HEK293 (cell line): ENCODE results near the gene EFNA2.
A peak's percentile ranks its signal among the peaks of the same experiment; 100 is the strongest.

ENCODE experiments used
- CTCF ChIA-PET: fragments of 350-600 bp; formaldehyde crosslinking; extraction: SDS; loops from one replicate; lab custom pipeline; 2021; ENCODE audit warnings: antibody characterized with exemption; lab: Yijun Ruan, JAX
- POLR2A ChIA-PET: fragments of 300-600 bp; formaldehyde crosslinking; extraction: SDS; loops from one replicate; lab custom pipeline; 2020; ENCODE audit warnings: antibody characterized with exemption, inconsistent platforms; lab: Yijun Ruan, JAX
- H3K27ac ChIP-seq: fragments of 200-500 bp; sonication (Bioruptor generic); 2 replicates; pipeline ENCODE4 v1.5.1; 2014; ENCODE audit warnings: low read depth, low read length, control low read depth, inconsistent platforms; ENCODE audit errors: extremely low read depth
- H3K36me3 ChIP-seq, 2 experiments: fragments of 200-500 bp in 1 of 2; sonication (Bioruptor generic) in 1 of 2; 1 replicate in 1 of 2; 2 replicates in 1 of 2; pipeline ENCODE4 v1.5.1; 2014 to 2017; ENCODE audit warnings: inconsistent platforms in 2 of 2, low read length in 2 of 2; ENCODE audit not compliant: control insufficient read depth in 2 of 2, insufficient read depth in 1 of 2
- H3K4me1 ChIP-seq: fragments of 200-500 bp; sonication (Bioruptor generic); 2 replicates; pipeline ENCODE4 v1.5.1; 2014; ENCODE audit warnings: mild to moderate bottlenecking, low read length, inconsistent platforms; ENCODE audit not compliant: control insufficient read depth, insufficient read depth
- H3K4me3 ChIP-seq: 2 replicates; pipeline ENCODE4 v1.5.1; 2011; ENCODE audit warnings: low read depth, mild to moderate bottlenecking, control low read depth, low read length, moderate library complexity
- H3K9me3 ChIP-seq: fragments of 200-500 bp; sonication (Bioruptor generic); 2 replicates; pipeline ENCODE4 v1.5.1; 2014; ENCODE audit warnings: low read depth, low read length, inconsistent platforms; ENCODE audit not compliant: control insufficient read depth, insufficient read depth
- BCL11B ChIP-seq: fragments of 450-650 bp; formaldehyde crosslinking; IDR thresholded peaks from 2 replicates; pipeline ENCODE4 v1.5.1; 2016; ENCODE audit warnings: low read depth, missing biosample characterization, missing genetic modification characterization
- GLIS2 ChIP-seq: fragments of 450-650 bp; formaldehyde crosslinking; IDR thresholded peaks from 2 replicates; pipeline ENCODE4 v1.5.1; 2016; ENCODE audit warnings: missing biosample characterization, missing genetic modification characterization
- KLF1 ChIP-seq: fragments of 450-650 bp; formaldehyde crosslinking; IDR thresholded peaks from 2 replicates; pipeline ENCODE4 v1.5.1; 2016; ENCODE audit warnings: missing biosample characterization, missing genetic modification characterization
- KLF10 ChIP-seq: fragments of 450-650 bp; IDR thresholded peaks from 2 replicates; pipeline ENCODE4 v1.5.1; 2018; ENCODE audit warnings: missing biosample characterization, mild to moderate bottlenecking, missing genetic modification characterization
- KLF16 ChIP-seq: fragments of 450-650 bp; formaldehyde crosslinking; IDR thresholded peaks from 2 replicates; pipeline ENCODE4 v1.5.1; 2017; ENCODE audit warnings: missing biosample characterization, missing genetic modification characterization
- KLF9 ChIP-seq: fragments of 450-650 bp; formaldehyde crosslinking; IDR thresholded peaks from 2 replicates; pipeline ENCODE4 v1.5.1; 2016; ENCODE audit warnings: missing biosample characterization, missing genetic modification characterization, low read depth
- REPIN1 ChIP-seq: fragments of 450-650 bp; formaldehyde crosslinking; IDR thresholded peaks from 2 replicates; pipeline ENCODE4 v1.5.1; 2017; ENCODE audit warnings: missing biosample characterization, missing genetic modification characterization, low read depth
- SALL2 ChIP-seq: fragments of 450-650 bp; formaldehyde crosslinking; IDR thresholded peaks from 2 replicates; pipeline ENCODE4 v1.5.0; 2017; ENCODE audit warnings: missing biosample characterization, mild to moderate bottlenecking, missing genetic modification characterization, borderline replicate concordance
- SP2 ChIP-seq: fragments of 450-650 bp; formaldehyde crosslinking; IDR thresholded peaks from 2 replicates; pipeline ENCODE4 v1.5.1; 2016; ENCODE audit warnings: missing biosample characterization, missing genetic modification characterization
- SP3 ChIP-seq: fragments of 450-650 bp; formaldehyde crosslinking; IDR thresholded peaks from 2 replicates; pipeline ENCODE4 v1.5.1; 2016; ENCODE audit warnings: missing biosample characterization, missing genetic modification characterization
- ZBTB7A ChIP-seq: fragments of 450-650 bp; formaldehyde crosslinking; IDR thresholded peaks from 2 replicates; pipeline ENCODE4 v1.5.1; 2016; ENCODE audit warnings: low read depth, missing biosample characterization, missing genetic modification characterization
- ZFHX2 ChIP-seq: fragments of 450-650 bp; formaldehyde crosslinking; conservative IDR thresholded peaks from 2 replicates; pipeline ENCODE4 v1.5.1; 2016; ENCODE audit warnings: missing biosample characterization, missing genetic modification characterization
- ZNF16 ChIP-seq: fragments of 450-650 bp; formaldehyde crosslinking; IDR thresholded peaks from 2 replicates; pipeline ENCODE4 v1.5.1; 2016; ENCODE audit warnings: low read depth, missing biosample characterization, missing genetic modification characterization
- ZNF23 ChIP-seq: fragments of 450-650 bp; formaldehyde crosslinking; IDR thresholded peaks from 2 replicates; pipeline ENCODE4 v1.5.1; 2016; ENCODE audit warnings: missing biosample characterization, missing genetic modification characterization, borderline replicate concordance
- ZNF311 ChIP-seq: fragments of 450-650 bp; formaldehyde crosslinking; IDR thresholded peaks from 2 replicates; pipeline ENCODE4 v1.5.1; 2017; ENCODE audit warnings: missing biosample characterization, missing genetic modification characterization, borderline replicate concordance
- ZNF391 ChIP-seq: fragments of 450-650 bp; formaldehyde crosslinking; IDR thresholded peaks from 2 replicates; pipeline ENCODE4 v1.5.1; 2016; ENCODE audit warnings: low read depth, missing biosample characterization, missing genetic modification characterization, borderline replicate concordance
- ZNF558 ChIP-seq: fragments of 450-650 bp; formaldehyde crosslinking; IDR thresholded peaks from 2 replicates; pipeline ENCODE4 v1.5.1; 2016; ENCODE audit warnings: missing biosample characterization, missing genetic modification characterization
- ZNF629 ChIP-seq: fragments of 450-650 bp; formaldehyde crosslinking; IDR thresholded peaks from 2 replicates; pipeline ENCODE4 v1.5.1; 2017; ENCODE audit warnings: missing biosample characterization, missing genetic modification characterization
- ZNF777 ChIP-seq: fragments of 450-650 bp; formaldehyde crosslinking; IDR thresholded peaks from 2 replicates; pipeline ENCODE4 v1.5.1; 2017; ENCODE audit warnings: missing biosample characterization, missing genetic modification characterization, borderline replicate concordance
- ZSCAN23 ChIP-seq: fragments of 450-650 bp; formaldehyde crosslinking; IDR thresholded peaks from 2 replicates; pipeline ENCODE4 v1.5.1; 2016; ENCODE audit warnings: missing biosample characterization, missing genetic modification characterization
- TF ChIP-seq, protein P1 (sequence below): fragments of 450-650 bp; formaldehyde crosslinking; IDR thresholded peaks from 2 replicates; pipeline ENCODE4 v1.5.1; 2016; ENCODE audit warnings: missing biosample characterization, missing genetic modification characterization
- TF ChIP-seq, protein P2 (sequence below): sonication (generic); formaldehyde crosslinking; IDR thresholded peaks from 2 replicates; pipeline ENCODE4 v1.8.1; 2022; ENCODE audit warnings: mild to moderate bottlenecking, moderate library complexity, missing genetic modification reagents
- TF ChIP-seq, protein P3 (sequence below): fragments of 450-650 bp; formaldehyde crosslinking; IDR thresholded peaks from 2 replicates; pipeline ENCODE4 v1.5.1; 2016; ENCODE audit warnings: missing biosample characterization, missing genetic modification characterization
- TF ChIP-seq, protein P4 (sequence below): fragments of 450-650 bp; formaldehyde crosslinking; IDR thresholded peaks from 2 replicates; pipeline ENCODE4 v1.5.1; 2016; ENCODE audit warnings: missing biosample characterization, missing genetic modification characterization
- TF ChIP-seq, protein P5 (sequence below): fragments of 450-650 bp; formaldehyde crosslinking; IDR thresholded peaks from 2 replicates; pipeline ENCODE4 v1.5.1; 2017; ENCODE audit warnings: missing biosample characterization, missing genetic modification characterization
- TF ChIP-seq, protein P6 (sequence below): fragments of 450-650 bp; formaldehyde crosslinking; IDR thresholded peaks from 2 replicates; pipeline ENCODE4 v1.5.1; 2016; ENCODE audit warnings: missing biosample characterization, missing genetic modification characterization
- TF ChIP-seq, protein P7 (sequence below): fragments of 450-650 bp; IDR thresholded peaks from 2 replicates; pipeline ENCODE4 v1.5.1; 2018; ENCODE audit warnings: missing biosample characterization, missing genetic modification characterization

EFNA2 gene

DNA sequence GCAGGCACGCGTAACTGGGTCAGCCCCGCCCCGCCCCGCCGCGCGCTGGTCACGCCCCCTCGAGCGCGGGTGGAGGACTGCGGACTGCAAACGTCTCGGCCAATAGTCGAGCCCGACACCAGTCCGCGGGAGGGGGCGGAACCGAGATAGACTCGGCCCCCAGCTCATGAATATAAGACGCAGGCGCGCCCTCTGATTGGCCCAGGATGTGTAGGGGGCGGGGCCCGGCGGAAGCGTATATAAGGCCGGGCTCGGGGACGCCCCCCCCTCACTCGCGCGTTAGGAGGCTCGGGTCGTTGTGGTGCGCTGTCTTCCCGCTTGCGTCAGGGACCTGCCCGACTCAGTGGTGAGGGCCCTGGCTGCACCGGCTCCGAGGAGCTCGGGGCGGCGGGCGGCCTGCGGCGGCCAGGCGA lies 16.6 kb upstream of the EFNA2 start, which contains the start of gene CIRBP:
TSS of gene CIRBP (plus strand) at position 268 of the 413 bp plus-strand sequence. CDS start 1,602 bp downstream, outside the sequence.
- Histone ChIP-seq H3K4me1 (peaks cover 20% of the 10 kb centered on the region), H3K36me3 (peaks cover 4 to 43% of the 10 kb centered on the region in 2 experiments; a peak in 2 of 3 replicates), H3K27ac (peak within 1 kb of the TSS; percentile 99), H3K9me3 (no peaks in the 10 kb centered on the region), H3K4me3 (peak within 1 kb of the TSS; percentile 44)
- ChIA-PET CTCF (interaction anchor here (0.6 to 11.3 kb wide), 6 partner anchors 10 to 346 kb away, joined by 3 to 299 read pairs (median 4); no protein-coding TSS in a partner anchor), POLR2A (interaction anchor here (0.5 to 7.7 kb wide), 71 partner anchors 8 to 530 kb away, joined by 3 to 407 read pairs (median 4); partner anchors contain the start of genes ABCA7, ATP5F1D, CNN2 and GPX4)
- TF ChIP-seq ZNF23 (tag by site-specific recombination) (no peak), ZNF629 (tag by site-specific recombination) (0 out of 2 replicates have a peak, but pooled peaks have one; percentile 3), ZNF16 (tag by site-specific recombination) (no peak), ZNF558 (tag by site-specific recombination) (no peak), ZFHX2 (tag by site-specific recombination) (no peak; the same call in 1 of the 2 replicates), BCL11B (no peak), ZNF391 (tag by site-specific recombination) (no peak), KLF16 (tag by site-specific recombination) (peak; percentile 81; the same call in 1 of the 2 replicates), ZSCAN23 (no peak), ZBTB7A (tag by site-specific recombination) (no peak), SP3 (tag by site-specific recombination) (peak; percentile 95), ZNF311 (tag by site-specific recombination) (no peak), KLF1 (tag by site-specific recombination) (peak; percentile 80), REPIN1 (no peak), SP2 (tag by site-specific recombination) (peak; percentile 98), ZNF777 (tag by site-specific recombination) (no peak), KLF10 (tag by site-specific recombination) (peak; percentile 64), GLIS2 (tag by site-specific recombination) (peak; percentile 79; the same call in 1 of the 2 replicates), KLF9 (tag by site-specific recombination) (peak; percentile 98), SALL2 (tag by site-specific recombination) (no peak)
- TF ChIP-seq, protein P1, sequence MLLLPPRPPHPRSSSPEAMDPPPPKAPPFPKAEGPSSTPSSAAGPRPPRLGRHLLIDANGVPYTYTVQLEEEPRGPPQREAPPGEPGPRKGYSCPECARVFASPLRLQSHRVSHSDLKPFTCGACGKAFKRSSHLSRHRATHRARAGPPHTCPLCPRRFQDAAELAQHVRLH (tag by site-specific recombination) = no peak
- TF ChIP-seq, protein P2, sequence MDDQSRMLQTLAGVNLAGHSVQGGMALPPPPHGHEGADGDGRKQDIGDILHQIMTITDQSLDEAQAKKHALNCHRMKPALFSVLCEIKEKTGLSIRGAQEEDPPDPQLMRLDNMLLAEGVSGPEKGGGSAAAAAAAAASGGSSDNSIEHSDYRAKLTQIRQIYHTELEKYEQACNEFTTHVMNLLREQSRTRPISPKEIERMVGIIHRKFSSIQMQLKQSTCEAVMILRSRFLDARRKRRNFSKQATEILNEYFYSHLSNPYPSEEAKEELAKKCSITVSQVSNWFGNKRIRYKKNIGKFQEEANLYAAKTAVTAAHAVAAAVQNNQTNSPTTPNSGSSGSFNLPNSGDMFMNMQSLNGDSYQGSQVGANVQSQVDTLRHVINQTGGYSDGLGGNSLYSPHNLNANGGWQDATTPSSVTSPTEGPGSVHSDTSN (CRISPR knock-in tag) = peak; percentile 18; the same call in 1 of the 2 replicates
- TF ChIP-seq, protein P3, sequence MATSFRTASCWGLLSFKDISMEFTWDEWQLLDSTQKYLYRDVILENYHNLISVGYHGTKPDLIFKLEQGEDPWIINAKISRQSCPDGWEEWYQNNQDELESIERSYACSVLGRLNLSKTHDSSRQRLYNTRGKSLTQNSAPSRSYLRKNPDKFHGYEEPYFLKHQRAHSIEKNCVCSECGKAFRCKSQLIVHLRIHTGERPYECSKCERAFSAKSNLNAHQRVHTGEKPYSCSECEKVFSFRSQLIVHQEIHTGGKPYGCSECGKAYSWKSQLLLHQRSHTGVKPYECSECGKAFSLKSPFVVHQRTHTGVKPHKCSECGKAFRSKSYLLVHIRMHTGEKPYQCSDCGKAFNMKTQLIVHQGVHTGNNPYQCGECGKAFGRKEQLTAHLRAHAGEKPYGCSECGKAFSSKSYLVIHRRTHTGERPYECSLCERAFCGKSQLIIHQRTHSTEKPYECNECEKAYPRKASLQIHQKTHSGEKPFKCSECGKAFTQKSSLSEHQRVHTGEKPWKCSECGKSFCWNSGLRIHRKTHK (tag by site-specific recombination) = no peak
- TF ChIP-seq, protein P4, sequence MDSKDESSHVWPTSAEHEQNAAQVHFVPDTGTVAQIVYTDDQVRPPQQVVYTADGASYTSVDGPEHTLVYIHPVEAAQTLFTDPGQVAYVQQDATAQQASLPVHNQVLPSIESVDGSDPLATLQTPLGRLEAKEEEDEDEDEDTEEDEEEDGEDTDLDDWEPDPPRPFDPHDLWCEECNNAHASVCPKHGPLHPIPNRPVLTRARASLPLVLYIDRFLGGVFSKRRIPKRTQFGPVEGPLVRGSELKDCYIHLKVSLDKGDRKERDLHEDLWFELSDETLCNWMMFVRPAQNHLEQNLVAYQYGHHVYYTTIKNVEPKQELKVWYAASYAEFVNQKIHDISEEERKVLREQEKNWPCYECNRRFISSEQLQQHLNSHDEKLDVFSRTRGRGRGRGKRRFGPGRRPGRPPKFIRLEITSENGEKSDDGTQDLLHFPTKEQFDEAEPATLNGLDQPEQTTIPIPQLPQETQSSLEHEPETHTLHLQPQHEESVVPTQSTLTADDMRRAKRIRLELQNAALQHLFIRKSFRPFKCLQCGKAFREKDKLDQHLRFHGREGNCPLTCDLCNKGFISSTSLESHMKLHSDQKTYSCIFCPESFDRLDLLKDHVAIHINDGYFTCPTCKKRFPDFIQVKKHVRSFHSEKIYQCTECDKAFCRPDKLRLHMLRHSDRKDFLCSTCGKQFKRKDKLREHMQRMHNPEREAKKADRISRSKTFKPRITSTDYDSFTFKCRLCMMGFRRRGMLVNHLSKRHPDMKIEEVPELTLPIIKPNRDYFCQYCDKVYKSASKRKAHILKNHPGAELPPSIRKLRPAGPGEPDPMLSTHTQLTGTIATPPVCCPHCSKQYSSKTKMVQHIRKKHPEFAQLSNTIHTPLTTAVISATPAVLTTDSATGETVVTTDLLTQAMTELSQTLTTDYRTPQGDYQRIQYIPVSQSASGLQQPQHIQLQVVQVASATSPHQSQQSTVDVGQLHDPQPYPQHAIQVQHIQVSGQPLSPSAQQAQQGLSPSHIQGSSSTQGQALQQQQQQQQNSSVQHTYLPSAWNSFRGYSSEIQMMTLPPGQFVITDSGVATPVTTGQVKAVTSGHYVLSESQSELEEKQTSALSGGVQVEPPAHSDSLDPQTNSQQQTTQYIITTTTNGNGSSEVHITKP (tag by site-specific recombination) = peak; percentile 38
- TF ChIP-seq, protein P5, sequence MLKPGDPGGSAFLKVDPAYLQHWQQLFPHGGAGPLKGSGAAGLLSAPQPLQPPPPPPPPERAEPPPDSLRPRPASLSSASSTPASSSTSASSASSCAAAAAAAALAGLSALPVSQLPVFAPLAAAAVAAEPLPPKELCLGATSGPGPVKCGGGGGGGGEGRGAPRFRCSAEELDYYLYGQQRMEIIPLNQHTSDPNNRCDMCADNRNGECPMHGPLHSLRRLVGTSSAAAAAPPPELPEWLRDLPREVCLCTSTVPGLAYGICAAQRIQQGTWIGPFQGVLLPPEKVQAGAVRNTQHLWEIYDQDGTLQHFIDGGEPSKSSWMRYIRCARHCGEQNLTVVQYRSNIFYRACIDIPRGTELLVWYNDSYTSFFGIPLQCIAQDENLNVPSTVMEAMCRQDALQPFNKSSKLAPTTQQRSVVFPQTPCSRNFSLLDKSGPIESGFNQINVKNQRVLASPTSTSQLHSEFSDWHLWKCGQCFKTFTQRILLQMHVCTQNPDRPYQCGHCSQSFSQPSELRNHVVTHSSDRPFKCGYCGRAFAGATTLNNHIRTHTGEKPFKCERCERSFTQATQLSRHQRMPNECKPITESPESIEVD (tag by site-specific recombination) = no peak
- TF ChIP-seq, protein P6, sequence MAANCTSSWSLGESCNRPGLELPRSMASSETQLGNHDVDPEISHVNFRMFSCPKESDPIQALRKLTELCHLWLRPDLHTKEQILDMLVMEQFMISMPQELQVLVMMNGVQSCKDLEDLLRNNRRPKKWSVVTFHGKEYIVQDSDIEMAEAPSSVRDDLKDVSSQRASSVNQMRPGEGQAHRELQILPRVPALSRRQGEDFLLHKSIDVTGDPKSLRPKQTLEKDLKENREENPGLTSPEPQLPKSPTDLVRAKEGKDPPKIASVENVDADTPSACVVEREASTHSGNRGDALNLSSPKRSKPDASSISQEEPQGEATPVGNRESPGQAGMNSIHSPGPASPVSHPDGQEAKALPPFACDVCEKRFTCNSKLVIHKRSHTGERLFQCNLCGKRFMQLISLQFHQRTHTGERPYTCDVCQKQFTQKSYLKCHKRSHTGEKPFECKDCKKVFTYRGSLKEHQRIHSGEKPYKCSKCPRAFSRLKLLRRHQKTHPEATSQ (tag by site-specific recombination) = no peak
- TF ChIP-seq, protein P7, sequence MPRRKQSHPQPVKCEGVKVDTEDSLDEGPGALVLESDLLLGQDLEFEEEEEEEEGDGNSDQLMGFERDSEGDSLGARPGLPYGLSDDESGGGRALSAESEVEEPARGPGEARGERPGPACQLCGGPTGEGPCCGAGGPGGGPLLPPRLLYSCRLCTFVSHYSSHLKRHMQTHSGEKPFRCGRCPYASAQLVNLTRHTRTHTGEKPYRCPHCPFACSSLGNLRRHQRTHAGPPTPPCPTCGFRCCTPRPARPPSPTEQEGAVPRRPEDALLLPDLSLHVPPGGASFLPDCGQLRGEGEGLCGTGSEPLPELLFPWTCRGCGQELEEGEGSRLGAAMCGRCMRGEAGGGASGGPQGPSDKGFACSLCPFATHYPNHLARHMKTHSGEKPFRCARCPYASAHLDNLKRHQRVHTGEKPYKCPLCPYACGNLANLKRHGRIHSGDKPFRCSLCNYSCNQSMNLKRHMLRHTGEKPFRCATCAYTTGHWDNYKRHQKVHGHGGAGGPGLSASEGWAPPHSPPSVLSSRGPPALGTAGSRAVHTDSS (tag by site-specific recombination) = no peak
